ENCODE measurements around the gene E2F3.
"Not testable (repeated sequence)": the region's sequence is repeated elsewhere in the genome, so short reads cannot be mapped to it uniquely, and the experiment has no call there.

Gene E2F3

DNA sequence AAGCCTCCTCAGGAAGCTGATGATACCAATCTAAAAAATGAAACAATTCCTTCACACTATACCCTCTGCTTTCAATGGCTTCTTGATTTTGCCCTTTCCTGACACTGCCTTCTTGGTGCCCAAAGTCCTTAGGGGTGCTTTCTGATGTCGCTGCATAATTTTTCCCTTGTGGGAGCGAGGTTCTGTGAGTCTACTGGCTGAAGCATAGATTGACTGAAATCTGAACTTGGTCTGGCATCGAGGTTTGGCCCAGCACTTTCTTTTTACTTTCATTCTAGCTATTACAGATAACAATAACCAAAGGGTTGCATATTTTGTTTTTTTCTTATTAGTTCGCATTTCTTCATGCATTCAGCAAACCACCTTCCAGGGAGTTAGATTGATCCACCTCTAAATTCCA, 65.8 kb downstream of the E2F3 start:
- no peak for DNase-seq (ENCODE audit: low read depth in 2 of 2)

GRCh38 chr6:20468209-20468608, 66.5 kb downstream of the E2F3 start:
- DNase-seq (ENCODE audit: low read depth in 2 of 2), result no peak

GRCh38 chr6:20472748-20473147, 71.1 kb downstream of the E2F3 start:
- DNase-seq (ENCODE audit: low read depth in 2 of 2), result no peak

- no peak for DNase-seq (ENCODE audit: low read depth in 2 of 2)
These were observed 71.8 kb downstream of the E2F3 start for GRCh38 chr6:20473518-20473917.

- DNase-seq (ENCODE audit: low read depth in 2 of 2), result no peak
These were observed 73.3 kb downstream of the E2F3 start for GRCh38 chr6:20474874-20475542.

- no peak for DNase-seq (ENCODE audit: low read depth in 2 of 2)
These were observed 74.9 kb downstream of the E2F3 start for GRCh38 chr6:20476501-20477043.

DNA sequence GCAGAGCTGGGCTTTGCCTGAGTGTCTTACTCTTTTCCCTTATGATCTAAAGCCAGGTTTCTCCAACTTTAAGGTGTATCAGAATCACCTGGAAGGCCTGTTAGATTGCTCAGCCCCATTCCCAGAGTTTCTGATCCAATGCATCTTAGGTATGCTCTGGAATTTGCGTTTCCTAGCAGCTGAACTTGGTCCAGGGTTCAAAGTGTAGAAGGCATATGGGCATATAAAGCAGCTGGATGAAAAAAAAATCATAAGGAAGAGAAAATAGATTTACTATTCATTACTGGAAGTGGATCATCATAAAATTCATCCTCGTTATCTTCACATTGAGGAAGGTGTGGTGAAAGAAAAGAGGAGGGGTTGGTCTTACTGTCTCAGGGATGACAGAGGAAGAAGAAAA, 75.8 kb downstream of the E2F3 start:
- no peak for DNase-seq (ENCODE audit: low read depth in 2 of 2)

DNA sequence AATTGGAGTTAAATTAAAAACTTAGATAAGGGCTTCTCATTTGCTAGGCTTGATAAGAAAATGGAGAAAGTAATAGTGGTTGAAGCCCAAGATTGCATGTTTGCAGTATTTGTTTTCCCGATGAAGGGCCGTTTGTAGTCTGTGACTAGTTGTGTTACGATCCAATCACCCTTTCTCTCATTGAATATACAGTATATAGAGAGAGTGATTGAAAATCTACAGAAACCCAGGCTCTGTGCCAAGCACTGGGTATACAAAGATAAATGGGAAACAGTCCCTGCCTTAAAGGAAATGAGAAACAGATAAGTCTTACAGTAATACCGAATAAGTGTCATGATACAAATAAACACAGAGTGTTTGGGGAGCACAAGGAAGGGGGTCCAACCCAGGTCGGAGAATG, 77.4 kb downstream of the E2F3 start:
- DNase-seq (ENCODE audit: low read depth in 2 of 2), result no peak

DNA sequence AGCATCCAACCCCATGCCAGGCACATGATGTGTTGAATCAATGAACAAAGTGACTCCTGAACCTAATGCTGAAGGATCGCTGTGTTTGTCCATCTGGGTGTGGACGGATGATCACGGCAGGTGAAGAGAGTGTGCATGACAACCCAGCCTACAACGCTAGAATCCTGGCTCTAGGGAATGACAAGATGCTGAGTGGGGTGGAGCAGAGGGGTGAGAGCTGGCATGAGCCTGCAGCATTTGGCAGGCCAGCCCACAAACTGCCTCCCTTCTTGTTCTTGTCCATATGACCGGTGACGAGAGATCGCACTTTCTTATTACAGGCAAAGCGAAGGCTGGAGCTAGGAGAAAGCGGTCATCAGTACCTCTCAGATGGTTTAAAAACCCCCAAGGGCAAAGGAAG, 77.8 kb downstream of the E2F3 start:
- no peak for DNase-seq (ENCODE audit: low read depth in 2 of 2)

DNA sequence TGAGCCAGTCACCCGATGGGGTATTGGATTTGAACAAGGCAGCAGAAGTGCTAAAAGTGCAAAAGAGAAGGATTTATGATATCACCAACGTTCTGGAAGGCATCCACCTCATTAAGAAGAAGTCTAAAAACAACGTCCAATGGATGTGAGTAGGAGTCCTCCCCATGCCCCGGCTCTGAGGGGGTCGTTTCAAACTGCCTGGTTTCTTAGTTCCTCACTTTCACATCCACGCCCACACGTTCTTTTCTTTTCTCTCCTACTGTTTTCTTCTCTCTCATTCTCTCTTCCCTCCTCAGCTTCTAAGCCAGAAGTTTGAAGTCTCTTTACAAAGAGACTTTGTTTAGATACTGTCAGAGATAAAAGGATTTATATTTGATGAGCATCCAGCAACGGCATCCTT, 79.6 kb downstream of the E2F3 start:
- DNase-seq (ENCODE audit: low read depth in 2 of 2), result no peak

GRCh38 chr6:20483887-20484497, 82.3 kb downstream of the E2F3 start:
- DNase-seq (ENCODE audit: low read depth in 2 of 2), result no peak

DNA sequence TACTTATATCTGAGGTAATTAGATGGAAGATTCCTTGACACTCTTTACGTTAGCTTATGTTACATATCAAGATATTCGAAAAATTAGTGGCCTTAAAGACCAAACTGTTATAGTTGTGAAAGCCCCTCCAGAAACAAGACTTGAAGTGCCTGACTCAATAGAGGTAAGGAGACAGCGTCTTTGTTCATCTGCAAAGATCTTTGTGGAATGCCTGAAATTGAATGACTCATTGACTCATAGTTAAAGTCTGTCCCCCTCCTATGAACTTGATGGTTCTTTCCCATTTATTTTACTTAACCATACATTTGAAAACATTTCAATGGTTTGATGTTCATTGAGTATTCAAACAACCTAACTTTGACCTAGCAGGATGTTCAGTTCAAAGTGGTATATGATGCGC, 85.0 kb downstream of the E2F3 start:
- no peak for DNase-seq (ENCODE audit: low read depth in 2 of 2)

DNA sequence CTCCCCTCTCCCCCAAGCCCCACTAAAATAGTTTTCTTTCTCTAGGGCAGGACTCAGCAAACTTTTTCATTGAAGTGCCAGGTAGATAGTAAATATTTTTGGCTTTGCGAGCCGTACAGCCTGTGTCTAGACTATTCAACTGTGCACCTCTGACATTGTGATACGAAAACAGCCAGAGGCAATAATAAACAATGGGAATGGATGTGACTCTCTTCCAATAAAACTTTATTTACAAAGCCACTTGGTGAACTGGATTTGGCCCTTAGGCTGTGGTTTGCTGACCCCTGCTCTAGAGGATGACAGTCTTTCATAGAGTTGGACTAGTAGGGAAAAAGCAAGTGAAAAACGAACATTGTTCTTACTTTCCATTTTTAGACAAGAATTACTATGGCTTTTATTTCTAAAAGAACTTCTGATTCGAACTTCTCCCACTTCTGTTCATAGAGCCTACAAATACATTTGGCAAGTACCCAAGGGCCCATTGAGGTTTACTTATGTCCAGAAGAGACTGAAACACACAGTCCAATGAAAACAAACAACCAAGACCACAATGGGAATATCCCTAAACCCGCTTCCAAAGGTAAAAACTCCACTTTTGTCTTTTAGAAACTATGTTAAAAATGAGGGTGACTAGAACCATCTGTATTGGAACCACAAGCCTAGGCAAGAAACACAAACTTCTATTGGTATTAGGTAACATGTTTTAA, 86.1 kb downstream of the E2F3 start:
- DNase-seq (ENCODE audit: low read depth in 2 of 2), result no peak

- DNase-seq (ENCODE audit: low read depth in 2 of 2), result no peak
These were observed 88.9 kb downstream of the E2F3 start for GRCh38 chr6:20490591-20490990.

GRCh38 chr6:20492099-20492498, 90.4 kb downstream of the E2F3 start:
- no peak for DNase-seq (ENCODE audit: low read depth in 2 of 2)

GRCh38 chr6:20497216-20498040, 95.7 kb downstream of the E2F3 start:
- DNase-seq (ENCODE audit: low read depth in 2 of 2), result no peak

DNA sequence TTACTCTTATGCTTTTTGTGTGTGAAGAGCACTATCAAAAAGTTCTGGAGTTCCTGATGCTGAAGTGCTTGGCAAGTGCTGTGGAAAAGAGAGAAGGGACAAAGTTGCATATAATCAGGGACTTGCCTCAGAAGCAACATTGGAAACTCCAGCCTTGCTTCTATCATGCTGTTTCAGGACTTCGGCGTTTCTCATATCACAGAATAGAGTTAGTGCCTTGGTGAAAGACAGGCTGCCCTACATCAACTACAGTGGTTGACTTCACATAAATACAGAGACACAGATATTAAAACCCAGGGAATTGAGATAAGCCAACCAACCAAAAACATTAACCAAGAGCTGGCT, 96.3 kb downstream of the E2F3 start:
- DNase-seq (ENCODE audit: low read depth in 2 of 2), result no peak

DNA sequence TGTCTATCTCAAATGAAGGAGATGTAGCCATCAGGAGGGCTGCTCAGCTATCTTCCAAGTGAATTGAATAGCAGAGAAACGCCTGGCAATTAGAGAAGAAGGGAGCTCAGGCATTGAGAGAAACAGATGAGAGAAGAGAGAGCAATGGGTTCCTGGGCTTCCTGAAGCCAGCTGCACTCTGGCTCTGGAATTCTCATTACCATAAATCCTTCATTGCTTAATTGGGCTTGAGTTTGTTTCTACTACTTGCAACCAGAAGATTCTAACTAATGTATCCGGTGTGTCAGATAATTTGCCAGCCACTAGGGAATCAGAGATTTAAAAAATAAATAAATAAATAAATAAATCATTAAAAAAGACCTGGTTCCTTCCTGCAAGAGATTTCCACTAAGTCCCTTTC, 107.5 kb downstream of the E2F3 start:
- DNase-seq (ENCODE audit: low read depth in 2 of 2), result no peak

- DNase-seq (ENCODE audit: low read depth in 2 of 2), result no peak
These were observed 110.2 kb downstream of the E2F3 start for GRCh38 chr6:20511852-20512251.

DNA sequence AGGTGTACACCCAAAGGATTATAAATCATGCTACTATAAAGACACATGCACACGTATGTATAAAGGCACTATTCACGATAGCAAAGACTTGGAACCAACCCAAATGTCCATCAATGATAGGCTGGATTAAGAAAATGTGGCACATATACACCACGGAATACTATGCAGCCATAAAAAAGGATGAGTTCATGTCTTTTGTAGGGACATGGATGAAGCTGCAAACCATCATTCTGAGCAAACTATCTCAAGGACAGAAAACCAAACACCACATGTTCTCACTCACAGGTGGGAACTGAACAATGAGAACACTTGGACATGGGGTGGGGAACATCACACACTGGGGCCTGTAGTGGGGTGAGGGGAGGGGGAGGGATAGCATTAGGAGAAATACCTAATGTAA, 123.5 kb downstream of the E2F3 start:
- DNase-seq (ENCODE audit: low read depth in 2 of 2), result not testable (repeated sequence)

DNA sequence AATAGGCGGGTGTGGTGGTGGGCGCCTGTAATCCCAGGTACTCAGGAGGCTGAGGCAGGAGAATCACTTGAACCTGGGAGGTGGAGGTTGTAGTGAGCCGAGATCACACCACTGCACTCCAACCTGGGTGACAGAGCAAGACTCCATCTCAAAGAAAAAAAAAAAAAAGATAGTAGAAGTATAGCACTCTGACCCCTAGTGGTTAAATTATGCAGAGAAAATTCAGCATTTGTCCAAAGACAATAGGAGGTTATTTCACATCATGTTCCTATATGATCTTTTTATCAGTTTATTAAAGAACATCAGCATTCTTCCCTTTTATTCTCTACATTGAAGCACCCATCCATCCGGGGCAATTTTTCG, 127.4 kb downstream of the E2F3 start:
- DNase-seq (ENCODE audit: low read depth in 2 of 2), result not testable (repeated sequence)

DNA sequence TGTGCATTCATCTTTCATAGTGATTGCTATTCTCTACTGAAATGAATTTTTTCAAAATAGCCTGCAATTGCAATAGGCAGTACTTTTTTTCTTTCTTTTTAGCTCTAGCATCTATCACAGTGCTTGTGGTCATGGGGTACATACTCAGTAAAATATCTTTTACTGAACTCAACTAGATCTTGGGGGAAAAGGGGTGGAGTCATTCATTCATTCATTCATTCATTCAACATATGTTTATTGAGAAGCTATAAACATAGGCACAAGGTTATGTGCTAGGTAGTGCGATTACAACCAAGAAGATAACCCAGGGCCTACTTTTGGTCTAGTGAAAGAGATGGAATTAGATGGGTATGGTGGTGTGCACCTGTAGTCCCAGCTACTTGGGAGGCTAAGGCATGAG, 131.2 kb downstream of the E2F3 start:
- DNase-seq (ENCODE audit: low read depth in 2 of 2), result no peak

Measured in stimulated activated CD4-positive, alpha-beta T cell treated with anti-CD3 and anti-CD28 coated beads, Interleukin-15, amount 100 ng/mL, for 48 hours (primary cell).